HEK293 (cell line): ENCODE measurements around the gene SLC5A11.

Experiments used
- CTCF ChIA-PET: fragments of 350-600 bp; formaldehyde crosslinking; extraction: SDS; loops from one replicate; lab custom pipeline; 2021; ENCODE audit warnings: antibody characterized with exemption; lab: Yijun Ruan, JAX
- POLR2A ChIA-PET: fragments of 300-600 bp; formaldehyde crosslinking; extraction: SDS; loops from one replicate; lab custom pipeline; 2020; ENCODE audit warnings: antibody characterized with exemption, inconsistent platforms; lab: Yijun Ruan, JAX
- H3K27ac ChIP-seq: fragments of 200-500 bp; sonication (Bioruptor generic); 2 replicates; pipeline ENCODE4 v1.5.1; 2014; ENCODE audit warnings: low read depth, low read length, control low read depth, inconsistent platforms; ENCODE audit errors: extremely low read depth
- H3K36me3 ChIP-seq, 2 experiments: fragments of 200-500 bp in 1 of 2; sonication (Bioruptor generic) in 1 of 2; 1 replicate in 1 of 2; 2 replicates in 1 of 2; pipeline ENCODE4 v1.5.1; 2014 to 2017; ENCODE audit warnings: inconsistent platforms in 2 of 2, low read length in 2 of 2; ENCODE audit not compliant: control insufficient read depth in 2 of 2, insufficient read depth in 1 of 2
- H3K4me1 ChIP-seq: fragments of 200-500 bp; sonication (Bioruptor generic); 2 replicates; pipeline ENCODE4 v1.5.1; 2014; ENCODE audit warnings: mild to moderate bottlenecking, low read length, inconsistent platforms; ENCODE audit not compliant: control insufficient read depth, insufficient read depth
- H3K4me3 ChIP-seq: 2 replicates; pipeline ENCODE4 v1.5.1; 2011; ENCODE audit warnings: low read depth, mild to moderate bottlenecking, control low read depth, low read length, moderate library complexity
- H3K9me3 ChIP-seq: fragments of 200-500 bp; sonication (Bioruptor generic); 2 replicates; pipeline ENCODE4 v1.5.1; 2014; ENCODE audit warnings: low read depth, low read length, inconsistent platforms; ENCODE audit not compliant: control insufficient read depth, insufficient read depth
- GLI2 ChIP-seq: fragments of 450-650 bp; formaldehyde crosslinking; IDR thresholded peaks from 2 replicates; pipeline ENCODE4; 2017; ENCODE audit warnings: missing biosample characterization, missing genetic modification characterization, low read depth, borderline replicate concordance
- GLI4 ChIP-seq: fragments of 450-650 bp; formaldehyde crosslinking; IDR thresholded peaks from 2 replicates; pipeline ENCODE4 v1.5.1; 2016; ENCODE audit warnings: missing biosample characterization, missing genetic modification characterization
- ZBTB1 ChIP-seq: fragments of 450-650 bp; formaldehyde crosslinking; IDR thresholded peaks from 2 replicates; pipeline ENCODE4 v1.5.1; 2016; ENCODE audit warnings: missing biosample characterization, missing genetic modification characterization
- ZFP3 ChIP-seq: fragments of 450-650 bp; formaldehyde crosslinking; IDR thresholded peaks from 2 replicates; pipeline ENCODE4 v1.5.1; 2016; ENCODE audit warnings: low read depth, missing biosample characterization, missing genetic modification characterization
- ZFP69B ChIP-seq: fragments of 450-650 bp; formaldehyde crosslinking; IDR thresholded peaks from 2 replicates; pipeline ENCODE4 v1.5.1; 2016; ENCODE audit warnings: missing biosample characterization, missing genetic modification characterization
- ZIC2 ChIP-seq: fragments of 450-650 bp; formaldehyde crosslinking; IDR thresholded peaks from 2 replicates; pipeline ENCODE4 v1.5.1; 2016; ENCODE audit warnings: missing biosample characterization, missing genetic modification characterization
- ZNF184 ChIP-seq: fragments of 450-650 bp; IDR thresholded peaks from 2 replicates; pipeline ENCODE4 v1.5.1; 2018; ENCODE audit warnings: missing biosample characterization, mild to moderate bottlenecking, missing genetic modification characterization
- ZNF335 ChIP-seq: fragments of 450-650 bp; formaldehyde crosslinking; conservative IDR thresholded peaks from 2 replicates; pipeline ENCODE4 v1.5.1; 2016; ENCODE audit warnings: missing biosample characterization, missing genetic modification characterization
- ZNF341 ChIP-seq: fragments of 450-650 bp; formaldehyde crosslinking; IDR thresholded peaks from 2 replicates; pipeline ENCODE4; 2016; ENCODE audit warnings: low read depth, missing biosample characterization, missing genetic modification characterization
- ZNF391 ChIP-seq: fragments of 450-650 bp; formaldehyde crosslinking; IDR thresholded peaks from 2 replicates; pipeline ENCODE4 v1.5.1; 2016; ENCODE audit warnings: low read depth, missing biosample characterization, missing genetic modification characterization, borderline replicate concordance
- ZNF660 ChIP-seq: fragments of 450-650 bp; IDR thresholded peaks from 2 replicates; pipeline ENCODE4 v1.5.1; 2018; ENCODE audit warnings: missing biosample characterization, mild to moderate bottlenecking, missing genetic modification characterization
- ZNF707 ChIP-seq: fragments of 450-650 bp; formaldehyde crosslinking; IDR thresholded peaks from 2 replicates; pipeline ENCODE4 v1.5.1; 2016; ENCODE audit warnings: missing biosample characterization, missing genetic modification characterization
- ZNF76 ChIP-seq: fragments of 450-650 bp; formaldehyde crosslinking; IDR thresholded peaks from 2 replicates; pipeline ENCODE4; 2016; ENCODE audit warnings: low read depth, missing biosample characterization, missing genetic modification characterization, borderline replicate concordance
- ZNF830 ChIP-seq: fragments of 450-650 bp; IDR thresholded peaks from 2 replicates; pipeline ENCODE4 v1.5.0; 2018; ENCODE audit warnings: missing biosample characterization, missing genetic modification characterization, low read depth, mild to moderate bottlenecking, moderate library complexity
- ZNF843 ChIP-seq: fragments of 450-650 bp; formaldehyde crosslinking; IDR thresholded peaks from 2 replicates; pipeline ENCODE4 v1.5.1; 2016; ENCODE audit warnings: missing biosample characterization, missing genetic modification characterization
- TF ChIP-seq, protein P1 (sequence below): fragments of 450-650 bp; formaldehyde crosslinking; IDR thresholded peaks from 2 replicates; pipeline ENCODE4 v1.5.0; 2017; ENCODE audit warnings: missing biosample characterization, missing genetic modification characterization, borderline replicate concordance
- TF ChIP-seq, protein P2 (sequence below): fragments of 450-650 bp; formaldehyde crosslinking; IDR thresholded peaks from 2 replicates; pipeline ENCODE4 v1.5.1; 2016; ENCODE audit warnings: missing biosample characterization, missing genetic modification characterization
- TF ChIP-seq, protein P3 (sequence below): fragments of 450-650 bp; formaldehyde crosslinking; IDR thresholded peaks from 2 replicates; pipeline ENCODE4 v1.5.1; 2017; ENCODE audit warnings: missing biosample characterization, missing genetic modification characterization
- TF ChIP-seq, protein P4 (sequence below): fragments of 450-650 bp; formaldehyde crosslinking; IDR thresholded peaks from 2 replicates; pipeline ENCODE4 v1.5.1; 2017; ENCODE audit warnings: missing biosample characterization, missing genetic modification characterization
- TF ChIP-seq, protein P5 (sequence below): fragments of 450-650 bp; formaldehyde crosslinking; IDR thresholded peaks from 2 replicates; pipeline ENCODE4 v1.5.1; 2016; ENCODE audit warnings: missing biosample characterization, missing genetic modification characterization
- TF ChIP-seq, protein P6 (sequence below): fragments of 450-650 bp; formaldehyde crosslinking; IDR thresholded peaks from 2 replicates; pipeline ENCODE4; 2016; ENCODE audit warnings: missing biosample characterization, missing genetic modification characterization

The SLC5A11 gene

DNA sequence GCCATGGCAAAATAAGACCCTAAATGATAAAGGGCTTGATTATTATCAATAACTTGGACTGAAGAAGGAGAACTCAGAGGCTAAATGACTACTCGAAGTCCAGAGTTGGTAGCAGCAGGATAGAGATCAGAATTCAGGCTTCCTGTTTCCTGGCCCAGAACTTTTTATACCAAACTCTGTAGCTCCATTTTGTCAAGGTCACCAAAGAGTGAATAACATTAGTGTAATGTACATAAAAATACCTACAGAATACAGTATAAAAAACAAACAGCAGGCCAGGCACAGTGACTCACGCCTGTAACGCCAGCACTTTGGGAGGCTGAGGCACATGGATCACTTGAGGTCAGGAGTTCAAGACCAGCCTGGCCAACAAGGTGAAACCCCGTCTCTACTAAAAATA, 90.4 kb downstream of the SLC5A11 start (continued):
- TF ChIP-seq, protein P1, sequence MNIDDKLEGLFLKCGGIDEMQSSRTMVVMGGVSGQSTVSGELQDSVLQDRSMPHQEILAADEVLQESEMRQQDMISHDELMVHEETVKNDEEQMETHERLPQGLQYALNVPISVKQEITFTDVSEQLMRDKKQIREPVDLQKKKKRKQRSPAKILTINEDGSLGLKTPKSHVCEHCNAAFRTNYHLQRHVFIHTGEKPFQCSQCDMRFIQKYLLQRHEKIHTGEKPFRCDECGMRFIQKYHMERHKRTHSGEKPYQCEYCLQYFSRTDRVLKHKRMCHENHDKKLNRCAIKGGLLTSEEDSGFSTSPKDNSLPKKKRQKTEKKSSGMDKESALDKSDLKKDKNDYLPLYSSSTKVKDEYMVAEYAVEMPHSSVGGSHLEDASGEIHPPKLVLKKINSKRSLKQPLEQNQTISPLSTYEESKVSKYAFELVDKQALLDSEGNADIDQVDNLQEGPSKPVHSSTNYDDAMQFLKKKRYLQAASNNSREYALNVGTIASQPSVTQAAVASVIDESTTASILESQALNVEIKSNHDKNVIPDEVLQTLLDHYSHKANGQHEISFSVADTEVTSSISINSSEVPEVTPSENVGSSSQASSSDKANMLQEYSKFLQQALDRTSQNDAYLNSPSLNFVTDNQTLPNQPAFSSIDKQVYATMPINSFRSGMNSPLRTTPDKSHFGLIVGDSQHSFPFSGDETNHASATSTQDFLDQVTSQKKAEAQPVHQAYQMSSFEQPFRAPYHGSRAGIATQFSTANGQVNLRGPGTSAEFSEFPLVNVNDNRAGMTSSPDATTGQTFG (tag by site-specific recombination): no peak
- TF ChIP-seq ZNF843 (tag by site-specific recombination) (no peak), ZNF707 (no peak), ZNF660 (no peak)

DNA sequence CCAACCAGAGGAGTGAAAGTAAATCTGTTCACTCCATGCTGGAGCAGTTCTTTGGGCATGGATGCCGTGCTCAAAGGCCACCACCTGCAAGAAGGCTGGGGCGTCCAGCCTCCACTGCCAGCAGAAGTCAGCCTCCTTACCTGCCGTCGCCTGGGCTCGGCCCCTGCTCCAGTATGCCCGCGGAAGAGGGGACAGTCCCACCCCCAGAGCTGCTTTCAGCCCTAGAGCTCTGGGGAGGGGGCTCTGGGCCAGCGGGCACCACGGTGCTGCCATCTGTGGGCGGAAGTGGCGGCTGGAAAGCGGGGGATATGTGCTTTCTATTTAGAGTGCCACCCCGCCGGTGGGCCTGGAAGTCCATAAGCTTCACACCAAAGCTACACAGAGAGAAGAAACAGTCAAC, 93.5 kb downstream of the SLC5A11 start:
- Histone ChIP-seq H3K9me3 (no peaks in the 10 kb centered on the region), H3K4me3 (no peak overlapping the region), H3K4me1 (no peaks in the 10 kb centered on the region), H3K27ac (no peak overlapping the region), H3K36me3 (peaks cover 26 to 78% of the 10 kb centered on the region in 2 experiments)
- TF ChIP-seq, protein P2, sequence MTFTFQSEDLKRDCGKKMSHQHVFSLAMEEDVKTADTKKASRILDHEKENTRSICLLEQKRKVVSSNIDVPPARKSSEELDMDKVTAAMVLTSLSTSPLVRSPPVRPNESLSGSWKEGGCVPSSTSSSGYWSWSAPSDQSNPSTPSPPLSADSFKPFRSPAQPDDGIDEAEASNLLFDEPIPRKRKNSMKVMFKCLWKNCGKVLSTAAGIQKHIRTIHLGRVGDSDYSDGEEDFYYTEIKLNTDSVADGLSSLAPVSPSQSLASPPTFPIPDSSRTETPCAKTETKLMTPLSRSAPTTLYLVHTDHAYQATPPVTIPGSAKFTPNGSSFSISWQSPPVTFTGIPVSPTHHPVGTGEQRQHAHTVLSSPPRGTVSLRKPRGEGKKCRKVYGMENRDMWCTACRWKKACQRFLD: no peak
- TF ChIP-seq ZNF830 (tag by site-specific recombination) (no peak), ZNF76 (tag by site-specific recombination) (no peak), ZIC2 (tag by site-specific recombination) (no peak)
- TF ChIP-seq, protein P3, sequence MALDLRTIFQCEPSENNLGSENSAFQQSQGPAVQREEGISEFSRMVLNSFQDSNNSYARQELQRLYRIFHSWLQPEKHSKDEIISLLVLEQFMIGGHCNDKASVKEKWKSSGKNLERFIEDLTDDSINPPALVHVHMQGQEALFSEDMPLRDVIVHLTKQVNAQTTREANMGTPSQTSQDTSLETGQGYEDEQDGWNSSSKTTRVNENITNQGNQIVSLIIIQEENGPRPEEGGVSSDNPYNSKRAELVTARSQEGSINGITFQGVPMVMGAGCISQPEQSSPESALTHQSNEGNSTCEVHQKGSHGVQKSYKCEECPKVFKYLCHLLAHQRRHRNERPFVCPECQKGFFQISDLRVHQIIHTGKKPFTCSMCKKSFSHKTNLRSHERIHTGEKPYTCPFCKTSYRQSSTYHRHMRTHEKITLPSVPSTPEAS (tag by site-specific recombination): no peak
- ChIA-PET POLR2A (no interaction called here), CTCF (no interaction called here)

DNA sequence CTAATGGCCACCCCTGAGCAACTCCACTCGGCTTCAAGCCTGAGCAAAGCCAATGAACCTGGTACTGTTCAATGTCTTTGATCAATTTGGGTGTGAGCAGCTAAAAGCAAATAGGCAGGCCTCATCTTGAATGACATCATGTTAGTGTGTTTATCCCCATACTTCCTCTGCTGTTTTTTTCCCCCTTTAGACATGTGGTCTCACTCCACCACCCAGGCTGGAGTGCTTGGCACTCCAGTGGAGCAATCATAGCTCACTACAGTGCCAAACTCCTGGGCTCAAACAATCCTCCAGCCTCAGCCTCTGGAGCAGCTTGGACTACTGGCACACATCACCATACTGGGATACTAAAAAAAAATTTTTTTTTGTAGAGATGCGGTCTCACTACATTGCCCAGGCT, 94.0 kb downstream of the SLC5A11 start:
- H3K36me3 ChIP-seq: peaks cover 23 to 77% of the 10 kb centered on the region in 2 experiments
- POLR2A ChIA-PET: no interaction called here
- no peaks in the 10 kb centered on the region for H3K4me1 ChIP-seq
- CTCF ChIA-PET: no interaction called here
- no peak overlapping the region for H3K27ac ChIP-seq
- TF ChIP-seq, protein P4, sequence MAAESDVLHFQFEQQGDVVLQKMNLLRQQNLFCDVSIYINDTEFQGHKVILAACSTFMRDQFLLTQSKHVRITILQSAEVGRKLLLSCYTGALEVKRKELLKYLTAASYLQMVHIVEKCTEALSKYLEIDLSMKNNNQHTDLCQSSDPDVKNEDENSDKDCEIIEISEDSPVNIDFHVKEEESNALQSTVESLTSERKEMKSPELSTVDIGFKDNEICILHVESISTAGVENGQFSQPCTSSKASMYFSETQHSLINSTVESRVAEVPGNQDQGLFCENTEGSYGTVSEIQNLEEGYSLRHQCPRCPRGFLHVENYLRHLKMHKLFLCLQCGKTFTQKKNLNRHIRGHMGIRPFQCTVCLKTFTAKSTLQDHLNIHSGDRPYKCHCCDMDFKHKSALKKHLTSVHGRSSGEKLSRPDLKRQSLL: no peak
- TF ChIP-seq, protein P5, sequence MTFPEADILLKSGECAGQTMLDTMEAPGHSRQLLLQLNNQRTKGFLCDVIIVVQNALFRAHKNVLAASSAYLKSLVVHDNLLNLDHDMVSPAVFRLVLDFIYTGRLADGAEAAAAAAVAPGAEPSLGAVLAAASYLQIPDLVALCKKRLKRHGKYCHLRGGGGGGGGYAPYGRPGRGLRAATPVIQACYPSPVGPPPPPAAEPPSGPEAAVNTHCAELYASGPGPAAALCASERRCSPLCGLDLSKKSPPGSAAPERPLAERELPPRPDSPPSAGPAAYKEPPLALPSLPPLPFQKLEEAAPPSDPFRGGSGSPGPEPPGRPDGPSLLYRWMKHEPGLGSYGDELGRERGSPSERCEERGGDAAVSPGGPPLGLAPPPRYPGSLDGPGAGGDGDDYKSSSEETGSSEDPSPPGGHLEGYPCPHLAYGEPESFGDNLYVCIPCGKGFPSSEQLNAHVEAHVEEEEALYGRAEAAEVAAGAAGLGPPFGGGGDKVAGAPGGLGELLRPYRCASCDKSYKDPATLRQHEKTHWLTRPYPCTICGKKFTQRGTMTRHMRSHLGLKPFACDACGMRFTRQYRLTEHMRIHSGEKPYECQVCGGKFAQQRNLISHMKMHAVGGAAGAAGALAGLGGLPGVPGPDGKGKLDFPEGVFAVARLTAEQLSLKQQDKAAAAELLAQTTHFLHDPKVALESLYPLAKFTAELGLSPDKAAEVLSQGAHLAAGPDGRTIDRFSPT (tag by site-specific recombination): no peak
- TF ChIP-seq ZNF335: no peak
- TF ChIP-seq ZFP3 (tag by site-specific recombination): no peak
- TF ChIP-seq ZBTB1 (tag by site-specific recombination): no peak
- TF ChIP-seq ZNF391 (tag by site-specific recombination): no peak
- TF ChIP-seq GLI2 (tag by site-specific recombination): no peak
- TF ChIP-seq ZFP69B: no peak
- TF ChIP-seq ZNF184 (tag by site-specific recombination): no peak
- TF ChIP-seq, protein P6, sequence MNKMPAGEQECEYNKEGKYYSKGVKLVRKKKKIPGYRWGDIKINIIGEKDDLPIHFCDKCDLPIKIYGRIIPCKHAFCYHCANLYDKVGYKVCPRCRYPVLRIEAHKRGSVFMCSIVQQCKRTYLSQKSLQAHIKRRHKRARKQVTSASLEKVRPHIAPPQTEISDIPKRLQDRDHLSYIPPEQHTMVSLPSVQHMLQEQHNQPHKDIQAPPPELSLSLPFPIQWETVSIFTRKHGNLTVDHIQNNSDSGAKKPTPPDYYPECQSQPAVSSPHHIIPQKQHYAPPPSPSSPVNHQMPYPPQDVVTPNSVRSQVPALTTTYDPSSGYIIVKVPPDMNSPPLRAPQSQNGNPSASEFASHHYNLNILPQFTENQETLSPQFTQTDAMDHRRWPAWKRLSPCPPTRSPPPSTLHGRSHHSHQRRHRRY (tag by site-specific recombination): no peak
- TF ChIP-seq ZNF707: no peak
- TF ChIP-seq GLI4: no peak
- TF ChIP-seq ZNF341 (tag by site-specific recombination): no peak
- H3K9me3 ChIP-seq: no peaks in the 10 kb centered on the region
- no peak overlapping the region for H3K4me3 ChIP-seq
